HEK293 (cell line): ENCODE results near the gene MED28.

Experiments used
- ZBTB7A ChIP-seq: fragments of 450-650 bp; formaldehyde crosslinking; IDR thresholded peaks from 2 replicates; pipeline ENCODE4 v1.5.1; 2016; ENCODE audit warnings: low read depth, missing biosample characterization, missing genetic modification characterization
- ZFP41 ChIP-seq: fragments of 450-650 bp; formaldehyde crosslinking; IDR thresholded peaks from 2 replicates; pipeline ENCODE4 v1.5.1; 2016; ENCODE audit warnings: missing biosample characterization, missing genetic modification characterization, borderline replicate concordance
- ZNF274 ChIP-seq, 2 experiments: fragments of 200-500 bp in 1 of 2; fragments of 450-650 bp in 1 of 2; sonication (Bioruptor generic) in 1 of 2; formaldehyde crosslinking in 1 of 2; IDR thresholded peaks; 2 replicates each; pipeline versions ENCODE4 v1.5.1 to v1.6.1; 2014 to 2016; ENCODE audit warnings: borderline replicate concordance in 1 of 2, inconsistent platforms in 1 of 2, low read length in 1 of 2, missing biosample characterization in 1 of 2, missing genetic modification characterization in 1 of 2
- ZNF529 ChIP-seq: fragments of 450-650 bp; formaldehyde crosslinking; IDR thresholded peaks from 2 replicates; pipeline ENCODE4 v1.5.1; 2017; ENCODE audit warnings: missing genetic modification characterization, missing biosample characterization; ENCODE audit not compliant: insufficient replicate concordance
- ZNF768 ChIP-seq: fragments of 450-650 bp; formaldehyde crosslinking; IDR thresholded peaks from 2 replicates; pipeline ENCODE4 v1.5.1; 2018; ENCODE audit warnings: missing biosample characterization, mild to moderate bottlenecking, missing genetic modification characterization
- ZNF777 ChIP-seq: fragments of 450-650 bp; formaldehyde crosslinking; IDR thresholded peaks from 2 replicates; pipeline ENCODE4 v1.5.1; 2017; ENCODE audit warnings: missing biosample characterization, missing genetic modification characterization, borderline replicate concordance
- TF ChIP-seq, protein P1 (sequence below): fragments of 450-650 bp; formaldehyde crosslinking; IDR thresholded peaks from 2 replicates; pipeline ENCODE4 v1.5.1; 2016; ENCODE audit warnings: missing biosample characterization, missing genetic modification characterization
- TF ChIP-seq, protein P2 (sequence below): fragments of 450-650 bp; formaldehyde crosslinking; IDR thresholded peaks from 2 replicates; pipeline ENCODE4 v1.5.1; 2016; ENCODE audit warnings: missing biosample characterization, missing genetic modification characterization

DNA sequence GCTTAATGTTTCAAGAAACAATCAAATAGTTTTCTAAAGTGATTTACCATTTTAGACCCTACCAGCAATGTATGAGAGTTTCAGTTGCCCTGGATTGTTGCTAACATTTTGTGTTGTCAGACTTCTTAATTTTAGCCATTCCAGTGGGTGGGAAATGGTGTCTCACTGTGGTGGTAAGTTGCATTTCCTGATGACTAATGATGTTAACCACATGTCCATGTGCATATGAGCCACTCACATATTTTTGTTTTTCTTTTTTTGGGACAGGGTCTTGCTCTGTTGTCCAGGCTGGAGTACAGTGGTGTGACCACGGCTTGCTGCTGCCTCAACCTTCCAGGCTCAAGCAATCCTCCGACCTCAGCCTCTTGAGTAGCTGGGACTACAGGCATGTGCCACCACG, 48.3 kb downstream of the MED28 start:
- TF ChIP-seq ZNF768 (no peak), ZNF274 (IDR thresholded peaks at IDR 0.05; ENCODE audit: low read length) (no peak), ZNF274 (tag by site-specific recombination; IDR thresholded peaks at IDR 0.05; ENCODE audit: borderline replicate concordance) (no peak), ZNF777 (tag by site-specific recombination) (no peak), ZBTB7A (no peak), ZNF529 (tag by site-specific recombination) (no peak), ZFP41 (no peak)
- TF ChIP-seq, protein P1, sequence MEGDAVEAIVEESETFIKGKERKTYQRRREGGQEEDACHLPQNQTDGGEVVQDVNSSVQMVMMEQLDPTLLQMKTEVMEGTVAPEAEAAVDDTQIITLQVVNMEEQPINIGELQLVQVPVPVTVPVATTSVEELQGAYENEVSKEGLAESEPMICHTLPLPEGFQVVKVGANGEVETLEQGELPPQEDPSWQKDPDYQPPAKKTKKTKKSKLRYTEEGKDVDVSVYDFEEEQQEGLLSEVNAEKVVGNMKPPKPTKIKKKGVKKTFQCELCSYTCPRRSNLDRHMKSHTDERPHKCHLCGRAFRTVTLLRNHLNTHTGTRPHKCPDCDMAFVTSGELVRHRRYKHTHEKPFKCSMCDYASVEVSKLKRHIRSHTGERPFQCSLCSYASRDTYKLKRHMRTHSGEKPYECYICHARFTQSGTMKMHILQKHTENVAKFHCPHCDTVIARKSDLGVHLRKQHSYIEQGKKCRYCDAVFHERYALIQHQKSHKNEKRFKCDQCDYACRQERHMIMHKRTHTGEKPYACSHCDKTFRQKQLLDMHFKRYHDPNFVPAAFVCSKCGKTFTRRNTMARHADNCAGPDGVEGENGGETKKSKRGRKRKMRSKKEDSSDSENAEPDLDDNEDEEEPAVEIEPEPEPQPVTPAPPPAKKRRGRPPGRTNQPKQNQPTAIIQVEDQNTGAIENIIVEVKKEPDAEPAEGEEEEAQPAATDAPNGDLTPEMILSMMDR: no peak
- TF ChIP-seq, protein P2, sequence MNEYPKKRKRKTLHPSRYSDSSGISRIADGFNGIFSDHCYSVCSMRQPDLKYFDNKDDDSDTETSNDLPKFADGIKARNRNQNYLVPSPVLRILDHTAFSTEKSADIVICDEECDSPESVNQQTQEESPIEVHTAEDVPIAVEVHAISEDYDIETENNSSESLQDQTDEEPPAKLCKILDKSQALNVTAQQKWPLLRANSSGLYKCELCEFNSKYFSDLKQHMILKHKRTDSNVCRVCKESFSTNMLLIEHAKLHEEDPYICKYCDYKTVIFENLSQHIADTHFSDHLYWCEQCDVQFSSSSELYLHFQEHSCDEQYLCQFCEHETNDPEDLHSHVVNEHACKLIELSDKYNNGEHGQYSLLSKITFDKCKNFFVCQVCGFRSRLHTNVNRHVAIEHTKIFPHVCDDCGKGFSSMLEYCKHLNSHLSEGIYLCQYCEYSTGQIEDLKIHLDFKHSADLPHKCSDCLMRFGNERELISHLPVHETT (tag by site-specific recombination): no peak
